BJ (cell line): ENCODE measurements around the gene PKP3. TPM values are rescaled to one million over a fixed set of nuclear protein-coding genes. Genes with fewer than 3 reads are reported as not detected.

Source experiments
- CTCF ChIA-PET: fragments of 350-600 bp; formaldehyde crosslinking; extraction: SDS; loops from one replicate; lab custom pipeline; 2021; ENCODE audit warnings: antibody characterized with exemption, inconsistent platforms; lab: Yijun Ruan, JAX
- POLR2A ChIA-PET: fragments of 300-600 bp; sonication (Branson Sonifier 250); formaldehyde crosslinking; extraction: SDS; loops from one replicate; lab custom pipeline; 2021; ENCODE audit warnings: antibody characterized with exemption; lab: Charles Lee
- DNase-seq: peaks from one replicate; pipeline ENCODE4 v3.0.0-alpha.2; 2011; ENCODE audit warnings: low read depth
- H3K27me3 ChIP-seq: 2 replicates; pipeline ENCODE4 v1.6.0; 2011; ENCODE audit warnings: low read length; ENCODE audit not compliant: control insufficient read depth, insufficient read depth
- H3K36me3 ChIP-seq: 2 replicates; pipeline ENCODE4 v1.5.1; 2011; ENCODE audit warnings: low read length; ENCODE audit not compliant: control insufficient read depth, insufficient read depth
- H3K4me3 ChIP-seq: 2 replicates; pipeline ENCODE4 v1.5.1; 2011; ENCODE audit warnings: low read depth, mild to moderate bottlenecking, control low read depth, low read length
- CTCF ChIP-seq: IDR thresholded peaks from 2 replicates; pipeline ENCODE4 v1.5.1; 2011; ENCODE audit warnings: low read depth, mild to moderate bottlenecking, control low read depth, inconsistent platforms, low read length, moderate library complexity; ENCODE audit not compliant: insufficient read depth
- polyA plus RNA-seq: library from polyadenylated mRNA; depleted of rRNA; stranded (reverse); fragments of >200 nt; gene quantifications from 2 replicates; pipeline ENCODE4 v1.2.3, GENCODE V29; 2011

PKP3 gene
- polyA plus RNA-seq, 1 experiment: 0.86 TPM

- DNase-seq: no peak
- Histone ChIP-seq H3K36me3 (no peaks in the 10 kb centered on the region), H3K4me3 (no peak overlapping the region), H3K27me3 (no peaks in the 10 kb centered on the region)
- no peak for TF ChIP-seq CTCF
- ChIA-PET POLR2A (no interaction called here), CTCF (interaction anchor here (0.7 kb wide), 1 partner anchor 11 kb away, joined by 3 read pairs; no protein-coding TSS in a partner anchor)
Observed at GRCh38 chr11:350723-351255, 43.2 kb upstream of the PKP3 start.

DNA sequence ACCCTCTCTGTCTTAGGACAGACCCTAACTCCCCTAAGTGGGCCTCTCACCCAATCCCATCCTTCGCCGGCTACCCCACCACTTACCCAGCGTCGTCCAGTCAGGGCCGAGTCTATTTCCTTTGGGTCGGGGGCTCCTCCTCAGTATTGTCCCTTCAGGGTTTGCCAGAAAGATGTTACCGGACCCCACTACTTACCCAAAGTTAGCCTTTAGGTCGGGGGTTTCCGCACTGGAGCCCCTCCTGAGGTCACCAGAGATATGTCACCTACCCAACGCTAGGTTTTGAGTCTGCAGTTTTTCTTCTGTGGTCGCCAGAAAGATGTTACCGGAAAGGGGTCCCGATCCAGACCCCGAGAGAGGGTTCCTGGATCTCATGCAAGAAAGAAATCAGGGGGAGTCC is 42.6 kb upstream of the PKP3 start:
- Histone ChIP-seq H3K27me3 (no peaks in the 10 kb centered on the region), H3K36me3 (no peaks in the 10 kb centered on the region), H3K4me3 (no peak overlapping the region)
- ChIA-PET POLR2A (no interaction called here), CTCF (no interaction called here)
- no peak for TF ChIP-seq CTCF
- no peak for DNase-seq

DNA sequence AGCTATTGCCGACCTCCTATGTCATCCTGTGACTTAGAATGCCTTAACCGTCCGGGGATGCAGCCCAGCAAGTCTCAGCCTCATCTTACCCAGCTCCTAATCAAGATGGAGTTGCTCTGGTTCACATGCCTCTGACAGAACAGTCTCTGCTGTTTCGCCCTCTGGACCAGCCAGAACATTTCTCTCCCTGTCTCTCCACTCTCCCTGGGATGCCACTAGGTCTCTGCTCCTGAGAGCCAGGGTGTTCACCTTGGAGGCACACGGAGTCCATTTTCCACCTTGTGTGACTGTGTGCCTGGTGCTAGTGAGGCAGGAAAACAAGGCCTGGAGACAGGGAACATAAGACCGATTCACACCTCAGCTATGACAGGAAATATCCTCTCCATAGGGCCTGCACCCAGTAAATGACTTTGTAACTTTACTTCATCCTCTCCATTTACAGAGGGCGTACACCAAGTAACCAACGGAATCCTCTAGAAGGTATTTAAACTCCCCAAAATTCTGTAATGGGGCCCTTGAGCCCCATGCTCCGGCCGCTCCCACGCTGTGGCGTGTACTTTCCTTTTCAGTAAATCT is 41.5 kb upstream of the PKP3 start:
- DNase-seq: no peak
- ChIA-PET POLR2A (no interaction called here), CTCF (interaction anchor here (0.6 to 1.8 kb wide), 4 partner anchors 13 to 36 kb away, joined by 3 to 10 read pairs (median 4); no protein-coding TSS in a partner anchor)
- TF ChIP-seq CTCF: no peak
- Histone ChIP-seq H3K27me3 (no peaks in the 10 kb centered on the region), H3K4me3 (no peak overlapping the region), H3K36me3 (no peaks in the 10 kb centered on the region)

DNA sequence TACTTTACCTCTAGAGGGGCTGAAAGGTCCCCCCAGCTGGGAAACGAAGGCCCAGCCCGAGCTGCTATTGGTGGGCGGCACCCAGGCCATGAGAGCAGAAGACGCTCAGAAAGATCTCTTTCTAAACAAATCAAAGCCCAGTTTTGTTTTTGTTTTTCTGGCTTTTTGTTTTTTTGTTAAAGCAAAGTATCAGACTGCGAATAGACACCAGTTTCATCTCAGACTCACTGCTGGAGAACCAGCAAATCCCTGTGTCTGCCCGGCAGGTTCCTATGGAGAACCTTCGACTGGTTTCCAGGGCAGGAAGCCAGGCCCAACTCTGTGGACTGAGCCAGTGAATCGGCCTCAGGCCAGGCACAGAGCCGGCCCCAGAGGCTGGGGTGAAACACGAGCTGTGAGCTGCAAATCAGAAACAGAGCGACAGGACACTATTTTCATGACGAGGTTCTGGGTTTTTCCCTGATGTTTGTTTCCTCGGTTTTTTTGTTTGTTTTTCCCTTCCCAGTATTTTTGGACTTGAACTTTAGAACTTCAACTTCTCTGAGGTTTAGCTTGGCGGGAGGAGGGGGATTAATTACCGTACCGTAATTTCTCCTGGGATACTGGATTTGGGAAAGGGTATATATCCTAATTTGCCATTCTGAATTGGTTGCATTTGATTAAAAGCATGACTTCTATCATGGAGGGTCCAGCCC is 40.7 kb upstream of the PKP3 start:
- no peaks in the 10 kb centered on the region for H3K27me3 ChIP-seq
- ChIA-PET POLR2A (no interaction called here), CTCF (interaction anchor here (1.0 to 3.7 kb wide), 5 partner anchors 13 to 48 kb away, joined by 3 to 30 read pairs (median 5); no protein-coding TSS in a partner anchor)
- no peak overlapping the region for H3K4me3 ChIP-seq
- no peaks in the 10 kb centered on the region for H3K36me3 ChIP-seq
- no peak for TF ChIP-seq CTCF
- peak; percentile 62 for DNase-seq
